ENCODE measurements around the gene TBCA. TPM values are rescaled to one million over a fixed set of nuclear protein-coding genes. Genes with fewer than 3 reads are reported as not detected.

Gene TBCA
- total RNA-seq, 1 experiment from 2014 or later, result 317 TPM

DNA sequence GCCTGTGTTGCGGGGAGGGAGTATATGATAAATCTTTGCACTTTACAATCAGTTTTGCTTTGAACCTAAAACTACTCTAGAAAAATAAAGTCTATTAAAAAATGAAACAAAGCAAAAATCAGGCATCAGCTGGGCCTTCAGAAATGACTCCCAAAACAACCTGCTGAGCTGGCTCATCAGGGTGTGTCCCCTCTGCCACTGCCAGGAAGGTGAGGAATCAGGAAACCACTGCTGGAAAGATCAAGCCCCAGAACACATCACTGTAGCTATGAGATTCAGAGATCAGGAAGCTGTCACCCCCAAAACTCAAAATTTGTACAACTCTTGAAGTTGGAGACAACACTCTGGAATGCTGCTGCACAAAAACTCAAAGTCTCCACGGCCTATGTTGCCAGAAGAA is 40.5 kb upstream of the TBCA start (continued):
- TF ChIP-seq RAD21 (IDR thresholded peaks at IDR 0.05; ENCODE audit: low read depth) (no peak), TCF7L2 (IDR thresholded peaks at IDR 0.05; ENCODE audit: borderline replicate concordance, extremely low read depth, insufficient read depth, insufficient read length) (no peak)
- TF ChIP-seq, protein P1, sequence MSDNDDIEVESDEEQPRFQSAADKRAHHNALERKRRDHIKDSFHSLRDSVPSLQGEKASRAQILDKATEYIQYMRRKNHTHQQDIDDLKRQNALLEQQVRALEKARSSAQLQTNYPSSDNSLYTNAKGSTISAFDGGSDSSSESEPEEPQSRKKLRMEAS (IDR thresholded peaks at IDR 0.05), result no peak

DNA sequence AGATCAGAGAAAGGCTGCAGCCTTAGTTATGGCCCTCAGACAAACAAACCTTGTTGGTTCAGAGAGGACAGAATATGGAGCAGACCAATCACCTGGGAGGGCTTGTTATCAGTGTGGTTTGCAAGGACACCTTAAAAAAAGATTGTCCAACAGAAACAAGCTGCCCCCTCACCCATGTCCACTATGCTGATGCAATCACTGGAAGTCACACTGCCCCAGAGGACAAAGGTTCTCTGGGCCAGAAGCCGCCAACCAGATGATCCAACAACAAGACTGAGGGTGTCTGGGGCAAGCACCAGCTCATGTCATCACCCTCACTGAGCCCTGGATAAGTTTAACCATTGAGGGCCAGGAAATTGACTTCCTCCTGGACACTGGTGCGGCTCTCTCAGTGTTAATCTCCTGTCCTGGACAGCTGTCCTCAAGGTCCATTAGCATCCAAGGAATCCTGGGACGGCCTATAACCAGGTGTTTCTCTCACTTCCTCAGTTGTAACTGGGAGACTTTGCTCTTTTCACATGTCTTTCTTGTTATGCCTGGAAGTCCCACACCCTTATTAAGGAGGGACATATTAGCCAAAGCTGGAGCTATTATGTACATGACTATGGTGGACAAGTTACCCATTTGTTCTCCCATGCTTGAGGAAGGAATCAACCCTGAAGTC is 36.9 kb upstream of the TBCA start:
- ChIA-PET RAD21 (ENCODE audit: low non-redundant PET in 1 of 2, low total read pairs in 2 of 2, uncharacterized antibody in 2 of 2, unreplicated experiment in 2 of 2) (no interaction called here), CTCF (no interaction called here)
- ATAC-seq, result no peak

More for the DNA sequence above, 36.9 kb upstream of the TBCA start:
- Histone ChIP-seq H3K4me3 (replicated peaks in 1 of 2; ENCODE audit: low read depth in 1 of 2, low read length in 2 of 2) (no peak overlapping the region), H3K9me3 (ENCODE audit: control insufficient read depth in 1 of 2, insufficient read depth in 1 of 2, low read depth in 1 of 2, low read length in 2 of 2) (no peaks in the 10 kb centered on the region; a peak in 1 of 4 replicates), H3K9me2 (ENCODE audit: insufficient read depth) (no peaks in the 10 kb centered on the region), H3K27ac (ENCODE audit: low read depth, low read length) (no peak overlapping the region), H3K4me1 (ENCODE audit: control insufficient read depth in 1 of 2, insufficient read depth in 2 of 2, low read length in 2 of 2) (no peaks in the 10 kb centered on the region; a peak in 1 of 4 replicates), H3K79me2 (ENCODE audit: insufficient read depth, low read length) (no peaks in the 10 kb centered on the region), H3K9ac (ENCODE audit: low read length) (no peak overlapping the region), H2AFZ (ENCODE audit: low read depth, low read length, poor library complexity, severe bottlenecking) (no peak overlapping the region), H3K27me3 (ENCODE audit: insufficient read depth, low read length) (no peaks in the 10 kb centered on the region), H4K20me1 (ENCODE audit: insufficient read depth) (no peaks in the 10 kb centered on the region), H3K4me2 (ENCODE audit: low read length) (no peak overlapping the region), H3K36me3 (ENCODE audit: control insufficient read depth in 1 of 2, insufficient read depth in 2 of 2, low read length in 2 of 2) (no peaks in the 10 kb centered on the region)
- no peak for TF ChIP-seq ZNF274 (IDR thresholded peaks at IDR 0.05; ENCODE audit: low read depth, low read length)
- no peak for TF ChIP-seq CEBPB (IDR thresholded peaks at IDR 0.05; ENCODE audit: low read depth)
- TF ChIP-seq EGR1 (IDR thresholded peaks at IDR 0.05; ENCODE audit: low read depth), result no peak
- TF ChIP-seq, protein P2, sequence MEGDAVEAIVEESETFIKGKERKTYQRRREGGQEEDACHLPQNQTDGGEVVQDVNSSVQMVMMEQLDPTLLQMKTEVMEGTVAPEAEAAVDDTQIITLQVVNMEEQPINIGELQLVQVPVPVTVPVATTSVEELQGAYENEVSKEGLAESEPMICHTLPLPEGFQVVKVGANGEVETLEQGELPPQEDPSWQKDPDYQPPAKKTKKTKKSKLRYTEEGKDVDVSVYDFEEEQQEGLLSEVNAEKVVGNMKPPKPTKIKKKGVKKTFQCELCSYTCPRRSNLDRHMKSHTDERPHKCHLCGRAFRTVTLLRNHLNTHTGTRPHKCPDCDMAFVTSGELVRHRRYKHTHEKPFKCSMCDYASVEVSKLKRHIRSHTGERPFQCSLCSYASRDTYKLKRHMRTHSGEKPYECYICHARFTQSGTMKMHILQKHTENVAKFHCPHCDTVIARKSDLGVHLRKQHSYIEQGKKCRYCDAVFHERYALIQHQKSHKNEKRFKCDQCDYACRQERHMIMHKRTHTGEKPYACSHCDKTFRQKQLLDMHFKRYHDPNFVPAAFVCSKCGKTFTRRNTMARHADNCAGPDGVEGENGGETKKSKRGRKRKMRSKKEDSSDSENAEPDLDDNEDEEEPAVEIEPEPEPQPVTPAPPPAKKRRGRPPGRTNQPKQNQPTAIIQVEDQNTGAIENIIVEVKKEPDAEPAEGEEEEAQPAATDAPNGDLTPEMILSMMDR (IDR thresholded peaks at IDR 0.05 in 2 of 3, conservative IDR thresholded peaks at IDR 0.05 in 1 of 3; ENCODE audit: borderline replicate concordance in 1 of 3, insufficient read depth in 1 of 3, low read depth in 2 of 3, low read length in 2 of 3), result no peak
- TF ChIP-seq EZH2phosphoT487 (IDR thresholded peaks at IDR 0.05; ENCODE audit: borderline replicate concordance), result no peak
- TF ChIP-seq SRF (IDR thresholded peaks at IDR 0.05; ENCODE audit: low read depth), result no peak
- no peak for TF ChIP-seq POLR2A (IDR thresholded peaks at IDR 0.05; ENCODE audit: borderline replicate concordance, extremely low read depth, insufficient read depth, insufficient read length)
- no peak for TF ChIP-seq RAD21 (IDR thresholded peaks at IDR 0.05; ENCODE audit: low read depth)
- no peak for TF ChIP-seq ZFX (IDR thresholded peaks at IDR 0.05)
- TF ChIP-seq, protein P3, sequence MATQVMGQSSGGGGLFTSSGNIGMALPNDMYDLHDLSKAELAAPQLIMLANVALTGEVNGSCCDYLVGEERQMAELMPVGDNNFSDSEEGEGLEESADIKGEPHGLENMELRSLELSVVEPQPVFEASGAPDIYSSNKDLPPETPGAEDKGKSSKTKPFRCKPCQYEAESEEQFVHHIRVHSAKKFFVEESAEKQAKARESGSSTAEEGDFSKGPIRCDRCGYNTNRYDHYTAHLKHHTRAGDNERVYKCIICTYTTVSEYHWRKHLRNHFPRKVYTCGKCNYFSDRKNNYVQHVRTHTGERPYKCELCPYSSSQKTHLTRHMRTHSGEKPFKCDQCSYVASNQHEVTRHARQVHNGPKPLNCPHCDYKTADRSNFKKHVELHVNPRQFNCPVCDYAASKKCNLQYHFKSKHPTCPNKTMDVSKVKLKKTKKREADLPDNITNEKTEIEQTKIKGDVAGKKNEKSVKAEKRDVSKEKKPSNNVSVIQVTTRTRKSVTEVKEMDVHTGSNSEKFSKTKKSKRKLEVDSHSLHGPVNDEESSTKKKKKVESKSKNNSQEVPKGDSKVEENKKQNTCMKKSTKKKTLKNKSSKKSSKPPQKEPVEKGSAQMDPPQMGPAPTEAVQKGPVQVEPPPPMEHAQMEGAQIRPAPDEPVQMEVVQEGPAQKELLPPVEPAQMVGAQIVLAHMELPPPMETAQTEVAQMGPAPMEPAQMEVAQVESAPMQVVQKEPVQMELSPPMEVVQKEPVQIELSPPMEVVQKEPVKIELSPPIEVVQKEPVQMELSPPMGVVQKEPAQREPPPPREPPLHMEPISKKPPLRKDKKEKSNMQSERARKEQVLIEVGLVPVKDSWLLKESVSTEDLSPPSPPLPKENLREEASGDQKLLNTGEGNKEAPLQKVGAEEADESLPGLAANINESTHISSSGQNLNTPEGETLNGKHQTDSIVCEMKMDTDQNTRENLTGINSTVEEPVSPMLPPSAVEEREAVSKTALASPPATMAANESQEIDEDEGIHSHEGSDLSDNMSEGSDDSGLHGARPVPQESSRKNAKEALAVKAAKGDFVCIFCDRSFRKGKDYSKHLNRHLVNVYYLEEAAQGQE (IDR thresholded peaks at IDR 0.05; ENCODE audit: low read depth), result no peak
- TF ChIP-seq SP1 (IDR thresholded peaks at IDR 0.05; ENCODE audit: low read depth), result no peak
- TF ChIP-seq FOSL1 (IDR thresholded peaks at IDR 0.05; ENCODE audit: low read depth), result no peak
- TF ChIP-seq JUND (IDR thresholded peaks at IDR 0.05), result no peak
- no peak for TF ChIP-seq POLR2AphosphoS5 (IDR thresholded peaks at IDR 0.05; ENCODE audit: low read depth, low read length)
- TF ChIP-seq, protein P1 (IDR thresholded peaks at IDR 0.05), result no peak
- TF ChIP-seq ELF1 (IDR thresholded peaks at IDR 0.05; ENCODE audit: borderline replicate concordance, low read depth), result no peak
- no peak for TF ChIP-seq YY1 (IDR thresholded peaks at IDR 0.05; ENCODE audit: extremely low read depth, insufficient replicate concordance, low read depth, low read length)
- no peak for TF ChIP-seq SIN3A (IDR thresholded peaks at IDR 0.05; ENCODE audit: low read depth)
- TF ChIP-seq EZH2 (IDR thresholded peaks at IDR 0.05), result no peak
- TF ChIP-seq CBX3 (IDR thresholded peaks at IDR 0.05; ENCODE audit: low read depth), result no peak
- no TSS peak for BruUV-seq (replicated peaks)
- intact Hi-C loops (cut with micrococcal nuclease), result no loop called here
- DNase-seq (ENCODE audit: low read depth, low spot score), result no peak
- POLR2A ChIA-PET, result no interaction called here

All from HCT116 (cell line).